Measurements from ENCODE around the gene LRP2BP. TPM values are rescaled to one million over a fixed set of nuclear protein-coding genes. Genes with fewer than 3 reads are reported as not detected.

Gene LRP2BP
- total RNA-seq, 1 donor from 2014 or later: 0.27 TPM

DNA sequence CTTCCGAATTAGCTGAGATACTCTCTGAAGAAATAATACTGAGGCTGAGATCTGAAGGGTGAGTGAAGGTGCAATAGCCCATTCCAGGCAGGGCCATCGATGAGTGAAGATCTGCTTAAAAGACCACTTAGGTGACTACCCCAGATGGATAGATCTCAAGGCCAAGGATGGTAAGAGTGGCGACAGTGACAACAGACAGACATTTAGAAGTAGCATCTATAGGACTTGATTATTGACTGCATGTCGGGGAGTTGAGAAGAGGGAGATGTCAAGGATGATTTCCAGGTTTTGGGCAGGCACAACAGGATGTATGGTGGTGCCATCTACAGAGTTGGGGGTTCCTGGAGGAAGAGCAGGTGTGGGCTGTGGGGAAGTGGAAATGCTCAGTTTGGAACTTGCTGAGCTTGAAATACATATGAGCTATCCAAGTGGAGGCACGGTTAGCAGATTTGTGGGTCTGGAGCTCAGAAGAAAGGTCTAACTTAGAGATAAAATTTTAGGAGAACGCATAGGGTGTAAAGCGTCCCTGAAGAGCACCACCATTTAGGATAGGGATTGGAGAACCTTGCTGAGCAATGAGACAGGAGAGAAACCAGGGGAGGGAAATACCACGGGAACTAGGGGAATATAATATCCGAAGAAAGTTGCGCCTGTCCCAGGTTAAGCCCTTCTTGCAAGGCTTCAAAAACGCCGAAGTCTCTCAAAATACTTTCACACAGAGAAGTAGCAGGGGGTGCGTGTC, 29.4 kb upstream of the LRP2BP start:
- peak overlapping the region; percentile 100 for H3K27ac Mint-ChIP-seq (ENCODE audit: unreplicated experiment)
- peaks cover 3% of the 10 kb centered on the region for H3K36me3 ChIP-seq (ENCODE audit: insufficient read depth, low read length)
- H3K4me3 Mint-ChIP-seq (ENCODE audit: unreplicated experiment): peak overlapping the region; percentile 94
- peaks cover 15% of the 10 kb centered on the region for H3K4me1 ChIP-seq (ENCODE audit: insufficient read depth, low read length)
- H3K9ac ChIP-seq (ENCODE audit: low read length): peak overlapping the region; percentile 97
- peak overlapping the region; percentile 86 for H3K4me2 ChIP-seq (ENCODE audit: low read length)
- H3K79me2 ChIP-seq (ENCODE audit: insufficient read depth, low read length): peaks cover 29% of the 10 kb centered on the region
- no peak for FAIRE-seq
- peaks cover 21% of the 10 kb centered on the region for H3K4me1 Mint-ChIP-seq (ENCODE audit: low read depth, unreplicated experiment)
- H3K27ac ChIP-seq (ENCODE audit: low read depth, low read length): peak overlapping the region; percentile 100
- no peaks in the 10 kb centered on the region for H3K36me3 Mint-ChIP-seq (ENCODE audit: low read depth, unreplicated experiment)
- no peaks in the 10 kb centered on the region for H3K9me3 ChIP-seq (ENCODE audit: insufficient read depth, low read depth, low read length)
- peak overlapping the region; percentile 94 for H3K4me3 ChIP-seq (ENCODE audit: insufficient read depth, low read depth, low read length)
- no peaks in the 10 kb centered on the region for H3K27me3 ChIP-seq (ENCODE audit: insufficient read depth, low read length)
- DNase-seq (ENCODE audit: low read depth): peak; percentile 3
- H3K9me3 Mint-ChIP-seq (ENCODE audit: unreplicated experiment): no peaks in the 10 kb centered on the region
- no peaks in the 10 kb centered on the region for H4K20me1 ChIP-seq (ENCODE audit: insufficient read depth, low read length)
- no peaks in the 10 kb centered on the region for H3K27me3 Mint-ChIP-seq (ENCODE audit: low read depth, unreplicated experiment)
- TF ChIP-seq EZH2 (IDR thresholded peaks at IDR 0.05; ENCODE audit: insufficient read depth, low read length): no peak
- TF ChIP-seq, protein P1, sequence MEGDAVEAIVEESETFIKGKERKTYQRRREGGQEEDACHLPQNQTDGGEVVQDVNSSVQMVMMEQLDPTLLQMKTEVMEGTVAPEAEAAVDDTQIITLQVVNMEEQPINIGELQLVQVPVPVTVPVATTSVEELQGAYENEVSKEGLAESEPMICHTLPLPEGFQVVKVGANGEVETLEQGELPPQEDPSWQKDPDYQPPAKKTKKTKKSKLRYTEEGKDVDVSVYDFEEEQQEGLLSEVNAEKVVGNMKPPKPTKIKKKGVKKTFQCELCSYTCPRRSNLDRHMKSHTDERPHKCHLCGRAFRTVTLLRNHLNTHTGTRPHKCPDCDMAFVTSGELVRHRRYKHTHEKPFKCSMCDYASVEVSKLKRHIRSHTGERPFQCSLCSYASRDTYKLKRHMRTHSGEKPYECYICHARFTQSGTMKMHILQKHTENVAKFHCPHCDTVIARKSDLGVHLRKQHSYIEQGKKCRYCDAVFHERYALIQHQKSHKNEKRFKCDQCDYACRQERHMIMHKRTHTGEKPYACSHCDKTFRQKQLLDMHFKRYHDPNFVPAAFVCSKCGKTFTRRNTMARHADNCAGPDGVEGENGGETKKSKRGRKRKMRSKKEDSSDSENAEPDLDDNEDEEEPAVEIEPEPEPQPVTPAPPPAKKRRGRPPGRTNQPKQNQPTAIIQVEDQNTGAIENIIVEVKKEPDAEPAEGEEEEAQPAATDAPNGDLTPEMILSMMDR (IDR thresholded peaks at IDR 0.05; ENCODE audit: insufficient read depth, low read depth, low read length): no peak
- peak overlapping the region; percentile 98 for H2AFZ ChIP-seq (ENCODE audit: low read depth, low read length)

DNA sequence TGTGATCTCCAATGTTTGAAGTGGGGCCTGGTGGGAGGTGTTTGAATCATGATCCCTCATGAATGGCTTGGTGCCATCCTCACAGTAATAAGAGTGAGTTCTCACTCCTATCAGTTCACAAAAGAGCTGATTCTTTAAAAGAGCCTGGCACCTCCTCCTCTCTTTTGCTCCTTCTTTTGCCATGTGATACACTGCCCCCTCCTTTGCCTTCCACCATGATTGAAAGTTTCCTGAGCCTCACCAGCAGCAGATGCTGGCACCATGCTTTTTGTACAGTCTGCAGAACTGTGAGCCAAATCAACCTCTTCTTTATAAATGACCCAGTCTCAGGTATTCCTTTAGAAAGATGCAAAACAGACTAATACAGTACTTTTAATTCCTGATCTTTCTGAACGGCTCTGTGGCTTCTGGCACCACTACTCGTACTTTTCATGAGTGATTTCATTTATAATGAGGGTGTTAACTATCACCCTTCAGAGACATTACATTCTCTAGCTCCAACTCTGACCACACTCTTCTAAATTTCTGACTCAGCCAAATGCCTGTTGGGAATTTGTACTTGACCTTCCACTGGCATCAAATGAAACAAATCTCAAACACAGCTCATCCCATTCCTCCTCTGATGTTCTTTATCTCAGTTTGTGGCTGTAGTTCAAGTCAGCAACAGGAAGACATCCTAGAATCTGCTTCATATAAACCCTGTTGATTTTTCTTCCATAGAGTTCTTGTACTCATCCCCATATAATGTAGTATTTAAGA, 25.8 kb upstream of the LRP2BP start:
- Histone ChIP-seq H3K27ac (ENCODE audit: low read depth, low read length) (no peak overlapping the region), H2AFZ (ENCODE audit: low read depth, low read length) (no peak overlapping the region), H4K20me1 (ENCODE audit: insufficient read depth, low read length) (no peaks in the 10 kb centered on the region), H3K4me1 (ENCODE audit: insufficient read depth, low read length) (peaks cover 15% of the 10 kb centered on the region), H3K79me2 (ENCODE audit: insufficient read depth, low read length) (peaks cover 29% of the 10 kb centered on the region), H3K4me2 (ENCODE audit: low read length) (peak overlapping the region; percentile 49), H3K27me3 (ENCODE audit: insufficient read depth, low read length) (no peaks in the 10 kb centered on the region), H3K9ac (ENCODE audit: low read length) (no peak overlapping the region), H3K36me3 (ENCODE audit: insufficient read depth, low read length) (peaks cover 12% of the 10 kb centered on the region), H3K9me3 (ENCODE audit: insufficient read depth, low read depth, low read length) (no peaks in the 10 kb centered on the region), H3K4me3 (ENCODE audit: insufficient read depth, low read depth, low read length) (no peak overlapping the region)
- Mint-ChIP-seq H3K4me1 (ENCODE audit: low read depth, unreplicated experiment) (peaks cover 21% of the 10 kb centered on the region), H3K27me3 (ENCODE audit: low read depth, unreplicated experiment) (no peaks in the 10 kb centered on the region), H3K36me3 (ENCODE audit: low read depth, unreplicated experiment) (peaks cover 6% of the 10 kb centered on the region), H3K27ac (ENCODE audit: unreplicated experiment) (no peak overlapping the region), H3K9me3 (ENCODE audit: unreplicated experiment) (no peaks in the 10 kb centered on the region), H3K4me3 (ENCODE audit: unreplicated experiment) (no peak overlapping the region)
- TF ChIP-seq EZH2 (IDR thresholded peaks at IDR 0.05; ENCODE audit: insufficient read depth, low read length): no peak
- DNase-seq (ENCODE audit: low read depth): peak; percentile 87
- peak; percentile 32 for FAIRE-seq

DNA sequence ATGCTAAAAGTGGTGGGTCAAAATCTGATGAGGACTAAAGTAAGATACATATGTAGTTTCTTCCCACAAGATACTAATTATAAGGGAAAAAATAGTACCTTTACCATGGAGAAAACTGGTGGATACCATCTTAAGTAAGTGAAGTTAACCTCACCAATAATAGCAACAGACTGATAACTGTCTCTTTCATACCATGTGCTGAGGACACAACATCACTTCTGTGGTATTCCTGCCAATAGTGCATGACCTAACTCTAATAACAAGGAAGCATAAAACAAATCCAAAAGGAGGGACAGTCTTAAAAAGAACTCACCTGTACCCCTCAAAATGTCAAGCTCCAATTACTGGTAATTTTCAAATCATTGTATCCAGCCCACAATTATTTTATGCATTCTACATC, 21.2 kb upstream of the LRP2BP start:
- Histone ChIP-seq H3K4me1 (ENCODE audit: insufficient read depth, low read length) (peaks cover 7% of the 10 kb centered on the region), H3K27me3 (ENCODE audit: insufficient read depth, low read length) (no peaks in the 10 kb centered on the region), H3K36me3 (ENCODE audit: insufficient read depth, low read length) (peaks cover 28% of the 10 kb centered on the region), H3K4me3 (ENCODE audit: insufficient read depth, low read depth, low read length) (no peak overlapping the region), H3K27ac (ENCODE audit: low read depth, low read length) (no peak overlapping the region), H3K9ac (ENCODE audit: low read length) (no peak overlapping the region), H3K4me2 (ENCODE audit: low read length) (no peak overlapping the region), H3K9me3 (ENCODE audit: insufficient read depth, low read depth, low read length) (no peaks in the 10 kb centered on the region), H3K79me2 (ENCODE audit: insufficient read depth, low read length) (no peaks in the 10 kb centered on the region), H2AFZ (ENCODE audit: low read depth, low read length) (no peak overlapping the region), H4K20me1 (ENCODE audit: insufficient read depth, low read length) (no peaks in the 10 kb centered on the region)
- Mint-ChIP-seq H3K4me1 (ENCODE audit: low read depth, unreplicated experiment) (peaks cover 13% of the 10 kb centered on the region), H3K36me3 (ENCODE audit: low read depth, unreplicated experiment) (peaks cover 12% of the 10 kb centered on the region), H3K27me3 (ENCODE audit: low read depth, unreplicated experiment) (no peaks in the 10 kb centered on the region), H3K9me3 (ENCODE audit: unreplicated experiment) (no peaks in the 10 kb centered on the region), H3K4me3 (ENCODE audit: unreplicated experiment) (no peak overlapping the region), H3K27ac (ENCODE audit: unreplicated experiment) (no peak overlapping the region)
- DNase-seq (ENCODE audit: low read depth): no peak
- TF ChIP-seq, protein P1 (IDR thresholded peaks at IDR 0.05; ENCODE audit: insufficient read depth, low read depth, low read length): no peak
- TF ChIP-seq EZH2 (IDR thresholded peaks at IDR 0.05; ENCODE audit: insufficient read depth, low read length): no peak
- FAIRE-seq: peak; percentile 52
